ENCODE measurements around the gene LAT.

GRCh38 chr16:29022196-29022595, 37.3 kb downstream of the LAT start:
- no peak for TF ChIP-seq CTCF (IDR thresholded peaks at IDR 0.05)
- TF ChIP-seq POLR2A (IDR thresholded peaks at IDR 0.05), result no peak
- no peak for TF ChIP-seq EP300 (IDR thresholded peaks at IDR 0.05)
- no peak for TF ChIP-seq POLR2AphosphoS5 (IDR thresholded peaks at IDR 0.05)

Measured in stomach (tissue), 4 donors.